ENCODE data around the gene TGM5. TPM values are rescaled to one million over a fixed set of nuclear protein-coding genes. Genes with fewer than 3 reads are reported as not detected.

The TGM5 gene
- total RNA-seq, 3 donors from 2014 or later = not detected

GRCh38 chr15:43250785-43251184 is 15.9 kb downstream of the TGM5 start:
- ATAC-seq (no peak), DNase-seq (no peak)
- intact Hi-C loops (cut with DNase I, micrococcal nuclease) = no loop called here

DNA sequence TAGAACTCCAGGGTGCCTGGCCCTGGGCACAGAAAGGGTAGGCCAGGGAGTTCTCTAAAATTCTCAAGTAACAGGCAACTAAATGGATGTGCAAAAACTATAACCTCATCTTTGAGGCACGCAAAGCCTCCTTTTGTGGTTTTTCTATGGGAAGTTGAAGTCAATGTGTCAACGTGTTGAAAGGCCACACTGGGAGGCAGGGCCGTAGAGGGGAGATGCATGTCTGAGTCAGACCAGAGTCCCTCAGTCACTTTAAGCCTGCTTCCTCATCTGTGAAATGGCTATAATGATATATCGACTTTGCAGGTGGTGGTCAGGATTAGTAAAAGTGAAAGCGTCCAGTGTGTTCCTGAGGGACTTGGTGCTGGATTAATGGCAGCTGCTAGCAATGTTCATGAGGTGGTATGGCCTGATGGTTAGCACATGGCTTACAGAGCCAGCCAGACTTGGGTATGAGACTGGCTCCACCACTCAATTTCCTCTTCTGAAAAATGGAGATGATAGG is 17.0 kb downstream of the TGM5 start:
- ATAC-seq (no peak), DNase-seq (no peak)
- Histone ChIP-seq H3K9me3 (no peaks in the 10 kb centered on the region), H3K4me3 (no peak overlapping the region), H3K4me1 (ENCODE audit: low read depth) (no peaks in the 10 kb centered on the region), H3K36me3 (ENCODE audit: low read depth) (no peaks in the 10 kb centered on the region)
- TF ChIP-seq CTCF (IDR thresholded peaks at IDR 0.05) = no peak
- intact Hi-C loops (cut with DNase I, micrococcal nuclease) = no loop called here

More at GRCh38 chr15:43250785-43251184, 15.9 kb downstream of the TGM5 start:
- Histone ChIP-seq H3K36me3 (ENCODE audit: low read depth) (no peaks in the 10 kb centered on the region), H3K4me3 (no peak overlapping the region), H3K9me3 (no peaks in the 10 kb centered on the region), H3K4me1 (ENCODE audit: low read depth) (no peaks in the 10 kb centered on the region)
- TF ChIP-seq CTCF (IDR thresholded peaks at IDR 0.05) = no peak

GRCh38 chr15:43249236-43249635 is 17.5 kb downstream of the TGM5 start:
- no peaks in the 10 kb centered on the region for H3K36me3 ChIP-seq (ENCODE audit: low read depth)
- no peak for TF ChIP-seq CTCF (IDR thresholded peaks at IDR 0.05)
- no peak overlapping the region for H3K4me3 ChIP-seq
- intact Hi-C loops (cut with DNase I, micrococcal nuclease) = no loop called here
- DNase-seq (no peak), ATAC-seq (no peak)
- H3K4me1 ChIP-seq (ENCODE audit: low read depth) = no peaks in the 10 kb centered on the region
- no peaks in the 10 kb centered on the region for H3K9me3 ChIP-seq

DNA sequence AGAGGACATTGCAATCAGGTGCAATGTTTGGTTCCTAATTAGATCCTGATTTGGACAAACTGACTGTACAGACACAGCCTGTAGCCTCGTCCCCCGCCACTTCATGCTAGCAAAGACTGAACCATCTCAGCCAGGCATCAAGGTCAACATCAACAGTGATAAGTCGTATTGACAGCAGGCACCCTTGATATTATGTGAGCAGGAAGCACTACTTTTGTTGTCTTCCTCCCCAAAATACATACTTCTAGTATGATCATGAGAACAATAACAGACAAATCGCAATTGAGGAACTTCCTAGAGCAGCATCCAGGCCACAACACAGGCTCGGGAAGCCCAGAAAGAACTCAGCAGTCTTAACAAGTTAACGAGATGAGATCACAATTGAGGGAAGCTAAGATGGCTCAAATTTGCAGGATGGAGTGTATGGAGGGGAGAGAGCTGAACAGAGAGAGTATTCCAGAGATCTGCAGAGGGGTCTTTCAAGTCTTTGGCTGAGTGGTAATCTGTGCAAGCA is 20.4 kb downstream of the TGM5 start:
- no peaks in the 10 kb centered on the region for H3K9me3 ChIP-seq
- DNase-seq (no peak), ATAC-seq (no peak)
- H3K4me1 ChIP-seq (ENCODE audit: low read depth) = no peaks in the 10 kb centered on the region
- H3K4me3 ChIP-seq = no peak overlapping the region
- TF ChIP-seq CTCF (IDR thresholded peaks at IDR 0.05) = no peak
- no peaks in the 10 kb centered on the region for H3K36me3 ChIP-seq (ENCODE audit: low read depth)
- intact Hi-C loops (cut with DNase I, micrococcal nuclease) = no loop called here

DNA sequence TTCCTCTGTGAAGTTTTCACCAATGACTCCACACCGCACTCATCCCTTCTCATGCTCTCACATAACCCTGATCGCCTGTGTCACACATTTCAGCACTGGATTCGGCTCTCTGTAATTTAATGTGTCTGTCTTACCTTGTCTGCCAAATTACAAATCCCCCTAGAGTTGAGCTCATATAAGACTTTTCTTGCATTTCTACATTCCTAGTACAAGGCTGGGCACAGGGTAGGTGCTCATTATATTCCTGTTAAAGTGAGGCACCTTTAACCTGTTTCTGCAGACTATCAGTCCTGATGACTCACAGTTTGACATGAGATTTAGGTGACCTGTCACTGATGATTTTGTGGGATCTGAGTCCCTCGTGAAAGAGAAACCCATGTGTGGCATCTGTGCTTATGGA is 22.6 kb downstream of the TGM5 start:
- H3K9me3 ChIP-seq = no peaks in the 10 kb centered on the region
- H3K36me3 ChIP-seq (ENCODE audit: low read depth) = no peaks in the 10 kb centered on the region
- ATAC-seq (no peak), DNase-seq (no peak)
- no peak for TF ChIP-seq CTCF (IDR thresholded peaks at IDR 0.05)
- H3K4me3 ChIP-seq = no peak overlapping the region
- intact Hi-C loops (cut with DNase I, micrococcal nuclease) = no loop called here
- no peaks in the 10 kb centered on the region for H3K4me1 ChIP-seq (ENCODE audit: low read depth)

All from mucosa of descending colon (tissue), 3 donors.